Fibroblast of mammary gland (primary cell): ENCODE results near the gene NTN3.

Experiments
- DNase-seq: peaks from one replicate; pipeline ENCODE4 v3.0.0-alpha.2; 2010; ENCODE audit warnings: low read depth
- H3K4me3 ChIP-seq: 2 replicates; pipeline ENCODE4 v1.5.1; 2011; ENCODE audit warnings: low read depth, mild to moderate bottlenecking, low read length, moderate library complexity; ENCODE audit not compliant: control insufficient read depth
- CTCF ChIP-seq: conservative IDR thresholded peaks from 2 replicates; pipeline ENCODE4 v1.5.1; 2011; ENCODE audit warnings: low read depth, low read length, inconsistent platforms; ENCODE audit not compliant: control insufficient read depth, insufficient read depth

The NTN3 gene

GRCh38 chr16:2486645-2487516, 15.8 kb downstream of the NTN3 start:
- TF ChIP-seq CTCF: no peak
- DNase-seq: no peak
- no peak overlapping the region for H3K4me3 ChIP-seq

- H3K4me3 ChIP-seq: no peak overlapping the region
- no peak for DNase-seq
- TF ChIP-seq CTCF: no peak
Measured at GRCh38 chr16:2487517-2487842, 16.4 kb downstream of the NTN3 start.

GRCh38 chr16:2487903-2488531, 16.9 kb downstream of the NTN3 start:
- no peak for DNase-seq

GRCh38 chr16:2489581-2489980, 18.5 kb downstream of the NTN3 start:
- no peak overlapping the region for H3K4me3 ChIP-seq
- TF ChIP-seq CTCF: no peak
- DNase-seq: no peak

More at GRCh38 chr16:2487903-2488531, 16.9 kb downstream of the NTN3 start:
- no peak overlapping the region for H3K4me3 ChIP-seq
- no peak for TF ChIP-seq CTCF

GRCh38 chr16:2490190-2491105, 19.4 kb downstream of the NTN3 start:
- TF ChIP-seq CTCF: no peak
- DNase-seq: no peak
- H3K4me3 ChIP-seq: no peak overlapping the region

- H3K4me3 ChIP-seq: no peak overlapping the region
- no peak for TF ChIP-seq CTCF
- DNase-seq: no peak
Measured at GRCh38 chr16:2492292-2492691, 21.2 kb downstream of the NTN3 start.
